Keratinocyte (primary cell): Measurements from ENCODE around the gene FBXO17. TPM values are rescaled to one million over a fixed set of nuclear protein-coding genes. Genes with fewer than 3 reads are reported as not detected.

Experiments used
- DNase-seq: peaks from one replicate; pipeline ENCODE4 v3.0.0-alpha.2; 2011; ENCODE audit warnings: low read depth, missing footprints, low spot score
- FAIRE-seq: peaks from 2 replicates; lab custom pipeline; 2011; peaks lifted over from hg19 to GRCh38; lab: Jason Lieb, UNC
- H2AFZ ChIP-seq: 2 replicates; pipeline ENCODE4 v1.6.0; 2012; ENCODE audit warnings: low read length, control low read depth, inconsistent platforms; ENCODE audit not compliant: control insufficient read depth
- H3K27ac ChIP-seq: 2 replicates; pipeline ENCODE4 v1.5.1; 2011; ENCODE audit warnings: low read length; ENCODE audit not compliant: control insufficient read depth, insufficient read depth
- H3K27me3 ChIP-seq: 3 replicates; pipeline ENCODE4 v1.6.0; 2011; ENCODE audit warnings: low read length; ENCODE audit not compliant: control insufficient read depth, insufficient read depth; ENCODE audit errors: extremely low read depth
- H3K36me3 ChIP-seq, 2 experiments: 2 replicates in 1 of 2; 3 replicates in 1 of 2; pipeline ENCODE4 v1.5.1; 2011; ENCODE audit warnings: low read length in 2 of 2, mild to moderate bottlenecking in 1 of 2; ENCODE audit not compliant: control insufficient read depth in 2 of 2, insufficient read depth in 2 of 2; ENCODE audit errors: extremely low read depth in 1 of 2
- H3K4me1 ChIP-seq: 3 replicates; pipeline ENCODE4 v1.5.1; 2011; ENCODE audit warnings: low read length; ENCODE audit not compliant: control insufficient read depth, insufficient read depth; ENCODE audit errors: extremely low read depth
- H3K4me2 ChIP-seq: 3 replicates; pipeline ENCODE4 v1.6.0; 2011; ENCODE audit warnings: low read depth, low read length; ENCODE audit not compliant: control insufficient read depth, insufficient read depth; ENCODE audit errors: extremely low read depth
- H3K4me3 ChIP-seq, 3 experiments: fragments of 200-600 bp in 1 of 3; sonication (generic) in 1 of 3; 2 replicates in 2 of 3; 3 replicates in 1 of 3; pipeline ENCODE4 v1.5.1; 2011 to 2016; ENCODE audit warnings: low read length in 3 of 3, mild to moderate bottlenecking in 3 of 3, control low read depth in 2 of 3, inconsistent platforms in 1 of 3, low read depth in 1 of 3, mixed read lengths in 1 of 3, mixed run types in 1 of 3, moderate library complexity in 1 of 3; ENCODE audit not compliant: control insufficient read depth in 2 of 3, insufficient read depth in 2 of 3; ENCODE audit errors: extremely low read depth in 1 of 3
- H3K79me2 ChIP-seq: 2 replicates; pipeline ENCODE4 v1.6.0; 2012; ENCODE audit warnings: low read length; ENCODE audit not compliant: control insufficient read depth, insufficient read depth
- H3K9ac ChIP-seq: 3 replicates; pipeline ENCODE4 v1.6.0; 2011; ENCODE audit warnings: low read length; ENCODE audit not compliant: control insufficient read depth, insufficient read depth; ENCODE audit errors: extremely low read depth
- H3K9me1 ChIP-seq: 3 replicates; pipeline ENCODE4 v1.6.0; 2011; ENCODE audit warnings: low read length; ENCODE audit not compliant: control insufficient read depth, insufficient read depth; ENCODE audit errors: extremely low read depth
- H3K9me3 ChIP-seq: 2 replicates; pipeline ENCODE4 v1.5.1; 2012; ENCODE audit warnings: low read depth, low read length; ENCODE audit not compliant: control insufficient read depth
- H4K20me1 ChIP-seq: 3 replicates; pipeline ENCODE4 v1.6.0; 2011; ENCODE audit warnings: low read length; ENCODE audit not compliant: control insufficient read depth, insufficient read depth; ENCODE audit errors: extremely low read depth
- CTCF ChIP-seq, 3 experiments: IDR thresholded peaks in 1 of 3; conservative IDR thresholded peaks in 1 of 3; optimal IDR thresholded peaks in 1 of 3; 2 replicates in 2 of 3; 3 replicates in 1 of 3; pipeline versions ENCODE3 to v1.5.1; 2011; ENCODE audit warnings: low read length in 3 of 3, mild to moderate bottlenecking in 3 of 3, moderate library complexity in 2 of 3, control low read depth in 1 of 3, inconsistent platforms in 1 of 3; ENCODE audit not compliant: insufficient read depth in 2 of 3; ENCODE audit errors: extremely low read depth in 1 of 3
- EZH2 ChIP-seq: IDR thresholded peaks from one replicate; pipeline ENCODE4 v1.6.1; 2012; ENCODE audit warnings: inconsistent platforms, mild to moderate bottlenecking, low read length, moderate library complexity
- dilution Hi-C: fragments of 300-500 bp; cut with MboI; formaldehyde crosslinking; loops from one replicate; pipeline ENCODE4 v1.7.0; 2020; ENCODE audit warnings: low sequenced_read_pairs; ENCODE audit not compliant: extremely low pct_ligation_motif_present
- polyA plus RNA-seq, 5 experiments: library from polyadenylated mRNA; depleted of rRNA in 3 of 5; stranded (reverse) in 3 of 5; stranded (forward) in 1 of 5; unstranded in 1 of 5; fragments of >200 nt; gene quantifications; 1 replicate in 1 of 5; 2 replicates in 3 of 5; 3 replicates in 1 of 5; pipeline versions ENCODE4 v1.2.1 to v1.2.3, GENCODE V29; 2011 to 2012; ENCODE audit warnings: missing spikeins in 2 of 5, low read depth in 1 of 5, low replicate concordance in 1 of 5

FBXO17 gene
- polyA plus RNA-seq, 1 donor (not counting 4 experiments of a cell fraction or from before 2014, with no cell fraction given): 5.4 TPM

GRCh38 chr19:38945562-38946228 lies 29.8 kb downstream of the FBXO17 start:
- FAIRE-seq: no peak
- TF ChIP-seq CTCF (optimal IDR thresholded peaks at IDR 0.05 in 1 of 3, IDR thresholded peaks at IDR 0.05 in 1 of 3, conservative IDR thresholded peaks at IDR 0.05 in 1 of 3; ENCODE audit: extremely low read depth in 1 of 3, insufficient read depth in 2 of 3, low read length in 3 of 3) (no peak), EZH2 (no peak)

GRCh38 chr19:38944981-38945506 lies 30.5 kb downstream of the FBXO17 start:
- no peak overlapping the region for H3K4me2 ChIP-seq
- dilution Hi-C loops: no loop called here
- no peaks in the 10 kb centered on the region for H4K20me1 ChIP-seq
- FAIRE-seq: no peak
- TF ChIP-seq EZH2: no peak
- TF ChIP-seq CTCF (optimal IDR thresholded peaks at IDR 0.05 in 1 of 3, IDR thresholded peaks at IDR 0.05 in 1 of 3, conservative IDR thresholded peaks at IDR 0.05 in 1 of 3; ENCODE audit: extremely low read depth in 1 of 3, insufficient read depth in 2 of 3, low read length in 3 of 3): no peak
- no peaks in the 10 kb centered on the region for H3K9me1 ChIP-seq
- H3K4me1 ChIP-seq: peaks cover 2% of the 10 kb centered on the region
- H3K9ac ChIP-seq: no peak overlapping the region
- no peaks in the 10 kb centered on the region for H3K9me3 ChIP-seq
- no peak overlapping the region for H3K27ac ChIP-seq
- H3K36me3 ChIP-seq: no peaks in the 10 kb centered on the region
- H2AFZ ChIP-seq: no peak overlapping the region
- no peaks in the 10 kb centered on the region for H3K79me2 ChIP-seq
- no peak for DNase-seq
- H3K4me3 ChIP-seq: no peak overlapping the region
- H3K27me3 ChIP-seq: no peaks in the 10 kb centered on the region

More at GRCh38 chr19:38945562-38946228, 29.8 kb downstream of the FBXO17 start:
- no peak overlapping the region for H2AFZ ChIP-seq
- no peak overlapping the region for H3K4me3 ChIP-seq
- H3K4me2 ChIP-seq: no peak overlapping the region
- dilution Hi-C loops: no loop called here
- no peak overlapping the region for H3K9ac ChIP-seq
- no peaks in the 10 kb centered on the region for H3K79me2 ChIP-seq
- DNase-seq: no peak
- H3K4me1 ChIP-seq: peaks cover 3% of the 10 kb centered on the region
- H3K9me1 ChIP-seq: no peaks in the 10 kb centered on the region
- no peaks in the 10 kb centered on the region for H3K27me3 ChIP-seq
- no peak overlapping the region for H3K27ac ChIP-seq
- H3K9me3 ChIP-seq: no peaks in the 10 kb centered on the region
- no peaks in the 10 kb centered on the region for H4K20me1 ChIP-seq
- H3K36me3 ChIP-seq: no peaks in the 10 kb centered on the region
